K562 (cell line): ENCODE measurements around the gene ABR. TPM values are rescaled to one million over a fixed set of nuclear protein-coding genes. Genes with fewer than 3 reads are reported as not detected.

Source experiments
- ATAC-seq: fragments of 200-7000 bp; cut with Tn5 transposase; 3 replicates; pipeline ENCODE4 v1.9.1; 2020; ENCODE audit warnings: moderate library complexity
- BruUV-seq: library from RNA; stranded (reverse); fragments of 400-500 nt; replicated peaks from 2 replicates; lab custom pipeline; 2021; lab: Mats Ljungman, UMichigan
- CTCF ChIA-PET: fragments of 300-600 bp; formaldehyde crosslinking; extraction: SDS; loops from one replicate; lab custom pipeline; 2021; ENCODE audit warnings: low intra/inter-chr PET ratio; lab: Yijun Ruan, JAX
- POLR2A ChIA-PET: fragments of 300-600, 350-650 bp; sonication (Branson Sonifier 250); formaldehyde crosslinking; extraction: SDS; loops from one replicate; lab custom pipeline; 2021; ENCODE audit warnings: antibody characterized with exemption, inconsistent platforms; lab: Yijun Ruan, JAX
- DNase-seq, 4 experiments: peaks; one replicate each; pipeline versions ENCODE4 v3.0.0 to v3.0.0-alpha.2; 2011 to 2018; ENCODE audit warnings: low spot score in 3 of 4, mixed read lengths in 3 of 4; ENCODE audit errors: extremely low read depth in 1 of 4
- FAIRE-seq: peaks from 2 replicates; lab custom pipeline; 2011; peaks lifted over from hg19 to GRCh38; lab: Jason Lieb, UNC
- H2AFZ ChIP-seq: 2 replicates; pipeline ENCODE4 v1.6.0; 2011; ENCODE audit warnings: low read depth, low read length, control low read depth, inconsistent platforms
- H3K27ac ChIP-seq: fragments of 200-600 bp; 3 replicates; pipeline ENCODE4 v1.8.0; 2011; ENCODE audit warnings: low read depth, mild to moderate bottlenecking, control low read depth, inconsistent platforms, low read length, moderate library complexity, mixed read lengths; ENCODE audit errors: extremely low read depth
- H3K27me3 ChIP-seq, 2 experiments: fragments of 300-600 bp in 1 of 2; 2 replicates in 1 of 2; 3 replicates in 1 of 2; pipeline versions ENCODE4 v1.6.0 to v1.8.0; 2011; ENCODE audit warnings: inconsistent platforms in 2 of 2, low read length in 2 of 2, mild to moderate bottlenecking in 1 of 2, mixed read lengths in 1 of 2, moderate library complexity in 1 of 2; ENCODE audit not compliant: control insufficient read depth in 2 of 2, insufficient read depth in 2 of 2
- H3K36me3 ChIP-seq: fragments of 300-600 bp; 3 replicates; pipeline ENCODE4 v1.8.0; 2011; ENCODE audit warnings: mild to moderate bottlenecking, low read length, inconsistent platforms; ENCODE audit not compliant: control insufficient read depth, insufficient read depth
- H3K4me1 ChIP-seq, 2 experiments: fragments of 200-600 bp in 1 of 2; replicated peaks in 1 of 2; 2 replicates in 1 of 2; 3 replicates in 1 of 2; pipeline versions ENCODE4 v1.5.1 to v1.8.0; 2011; ENCODE audit warnings: inconsistent platforms in 2 of 2, low read length in 2 of 2, mild to moderate bottlenecking in 1 of 2, mixed read lengths in 1 of 2, moderate library complexity in 1 of 2; ENCODE audit not compliant: control insufficient read depth in 2 of 2, insufficient read depth in 2 of 2
- H3K4me2 ChIP-seq: 2 replicates; pipeline ENCODE4 v1.6.1; 2011; ENCODE audit warnings: low read length, control low read depth, inconsistent platforms, mixed read lengths; ENCODE audit not compliant: insufficient read depth
- H3K4me3 ChIP-seq: fragments of 200-600 bp; sonication (generic), shearing (Covaris generic); 2 replicates; pipeline ENCODE4 v1.5.1; 2016; ENCODE audit warnings: control low read depth, inconsistent platforms
- H3K79me2 ChIP-seq: fragments of 200-600 bp; 3 replicates; pipeline ENCODE4 v1.8.0; 2011; ENCODE audit warnings: low read length, inconsistent platforms; ENCODE audit not compliant: control insufficient read depth, insufficient read depth
- H3K9ac ChIP-seq, 2 experiments: 2 replicates each; pipeline versions ENCODE4 v1.6.0 to v1.6.1; 2011; ENCODE audit warnings: low read depth in 2 of 2, low read length in 2 of 2, control low read depth in 1 of 2, inconsistent platforms in 1 of 2, mild to moderate bottlenecking in 1 of 2, mixed read lengths in 1 of 2; ENCODE audit not compliant: insufficient read depth in 1 of 2
- H3K9me1 ChIP-seq: one replicate; pipeline ENCODE4 v1.6.0; 2011; ENCODE audit warnings: inconsistent platforms, mild to moderate bottlenecking, low read length, moderate library complexity; ENCODE audit not compliant: control insufficient read depth, insufficient read depth
- H3K9me3 ChIP-seq: replicated peaks from 2 replicates; pipeline ENCODE4 v1.5.1; 2011; ENCODE audit warnings: low read depth, low read length, inconsistent platforms; ENCODE audit not compliant: control insufficient read depth, insufficient read depth
- H4K20me1 ChIP-seq: replicated peaks from 2 replicates; pipeline ENCODE4 v1.6.1; 2011; ENCODE audit warnings: low read length, inconsistent platforms, mixed read lengths; ENCODE audit not compliant: control insufficient read depth, insufficient read depth
- DDX20 ChIP-seq: fragments of 450-650 bp; IDR thresholded peaks from 2 replicates; pipeline ENCODE4 v1.6.1; 2016; ENCODE audit warnings: missing genetic modification characterization, low read depth, mild to moderate bottlenecking, missing compliant biosample characterization, moderate library complexity
- GTF2E2 ChIP-seq: fragments of 200-800 bp; sonication (Bioruptor generic); IDR thresholded peaks from 2 replicates; pipeline ENCODE4 v1.6.1; 2016; ENCODE audit warnings: missing genetic modification characterization, missing compliant biosample characterization
- NONO ChIP-seq, 2 experiments: fragments of 200-400 bp in 1 of 2; fragments of 450-650 bp in 1 of 2; formaldehyde crosslinking in 1 of 2; IDR thresholded peaks; 2 replicates each; pipeline ENCODE4 v1.6.1; 2017; ENCODE audit warnings: low read depth in 2 of 2, mild to moderate bottlenecking in 2 of 2, moderate library complexity in 2 of 2, low read length in 1 of 2
- OTX1 ChIP-seq: fragments of 450-650 bp; formaldehyde crosslinking; IDR thresholded peaks from 2 replicates; pipeline ENCODE4 v1.4.0; 2022; ENCODE audit warnings: mild to moderate bottlenecking
- PHF8 ChIP-seq: fragments of 200-600 bp; sonication (generic); IDR thresholded peaks from 2 replicates; pipeline ENCODE4 v1.6.1; 2012; ENCODE audit warnings: mixed run types, mild to moderate bottlenecking, inconsistent platforms, low read length, moderate library complexity, borderline replicate concordance
- STAT5A ChIP-seq: IDR thresholded peaks from 2 replicates; pipeline ENCODE4 v1.6.1; 2012; ENCODE audit warnings: low read length, inconsistent platforms, borderline replicate concordance
- XRCC3 ChIP-seq: fragments of 450-650 bp; IDR thresholded peaks from 2 replicates; pipeline ENCODE4 v1.6.1; 2017; ENCODE audit warnings: mild to moderate bottlenecking, moderate library complexity
- ZNF263 ChIP-seq: sonication (generic); formaldehyde crosslinking; IDR thresholded peaks from 2 replicates; pipeline ENCODE4 v1.8.0; 2022; ENCODE audit warnings: mild to moderate bottlenecking, missing genetic modification reagents, borderline replicate concordance
- ZNF583 ChIP-seq: fragments of 250-450 bp; sonication (Bioruptor Pico); IDR thresholded peaks from 2 replicates; pipeline ENCODE4 v1.4.0; 2020
- WGBS: fragments of 100-300 bp; shearing (Covaris generic); methylation state at CpG from one replicate; pipeline ENCODE4 v1.1.6; 2016; ENCODE audit warnings: low coverage, mixed read lengths; ENCODE audit not compliant: insufficient coverage; ENCODE audit errors: missing lambda C conversion rate; 5-methylcytosine and 5-hydroxymethylcytosine counted together
- in situ Hi-C: fragments of 300-500 bp; cut with MboI; formaldehyde crosslinking; loops from 4 replicates; pipeline ENCODE4 v1.15.0; 2018; ENCODE audit warnings: inconsistent platforms, mixed read lengths
- intact Hi-C: fragments of 100-400 bp; cut with micrococcal nuclease; formaldehyde crosslinking; loops from 2 replicates; pipeline ENCODE4 v1.14.2; 2022
- polyA plus RNA-seq, 8 experiments: library from polyadenylated mRNA; depleted of rRNA in 4 of 8; stranded (reverse) in 5 of 8; unstranded in 3 of 8; fragments of >200 nt; fragmentation: Nextera tagmentation in 2 of 8; fragmentation: Illumina TruSeq in 1 of 8; extraction: Ambion mirVana in 2 of 8; extraction: Trizol in 1 of 8; gene quantifications; 2 replicates each; pipeline versions ENCODE4 v1.2.1 to v1.2.3, GENCODE V29; 2011 to 2014; ENCODE audit warnings: inconsistent platforms in 1 of 8, missing spikeins in 1 of 8
- total RNA-seq, 7 experiments: library from RNA; depleted of rRNA in 6 of 7; stranded (reverse); fragments of >200 nt in 6 of 7; fragmentation: Illumina TruSeq in 2 of 7; extraction: Trizol in 2 of 7; gene quantifications; 2 replicates each; pipeline versions ENCODE4 v1.2.1 to v1.2.3, GENCODE V29; 2011 to 2021; ENCODE audit warnings: low replicate concordance in 1 of 7

ABR gene
- total and polyA plus RNA-seq, 9 of the 15 experiments (the other 6 are each of a cell fraction or from before 2014, with no cell fraction given), result 0.07 to 1.6 (median 0.37) TPM; not detected in 1

DNA sequence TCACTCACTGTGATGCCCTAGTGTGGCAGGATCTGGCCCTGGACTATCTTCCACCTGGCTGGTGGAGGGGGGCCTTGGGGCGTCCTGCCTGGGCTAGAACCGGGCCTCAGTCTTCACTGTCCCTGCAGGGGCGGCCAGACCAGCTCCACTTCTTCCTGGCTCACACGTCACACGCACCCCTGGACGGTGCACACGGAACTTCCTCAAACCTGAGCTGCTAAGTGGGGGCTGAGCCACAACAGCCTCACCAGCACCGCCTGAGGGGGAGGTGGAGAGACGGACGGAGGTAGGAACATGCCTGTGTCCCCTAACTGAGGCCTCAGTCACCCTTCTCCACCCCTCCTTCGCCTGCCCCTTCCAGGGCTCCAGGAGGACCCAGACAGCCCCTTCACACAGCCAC lies 146.3 kb downstream of the ABR start:
- H3K4me3 ChIP-seq, result no peak overlapping the region
- no peaks in the 10 kb centered on the region for H3K36me3 ChIP-seq
- WGBS, result 0% methylated on average over 7 of the region's 11 CpGs
- H3K9ac ChIP-seq, result no peak overlapping the region
- no peaks in the 10 kb centered on the region for H3K79me2 ChIP-seq
- TF ChIP-seq XRCC3 (no peak), STAT5A (no peak), DDX20 (no peak), ZNF583 (CRISPR knock-in tag) (no peak), GTF2E2 (tag) (no peak), ZNF263 (no peak), OTX1 (CRISPR knock-in tag) (no peak), PHF8 (no peak), NONO (IDR thresholded peaks at IDR 0.05; ENCODE audit: low read depth in 2 of 2, low read length in 1 of 2) (no peak)
- ChIA-PET CTCF (no interaction called here), POLR2A (interaction anchor here (1.0 kb wide), 1 partner anchor 10 kb away, joined by 4 read pairs; no protein-coding TSS in a partner anchor)
- no peak for DNase-seq
- no TSS peak for BruUV-seq
- H3K27me3 ChIP-seq, result peaks cover 5 to 62% of the 10 kb centered on the region in 2 experiments; a peak in 4 of 5 replicates
- FAIRE-seq, result no peak
- no peak overlapping the region for H2AFZ ChIP-seq
- no peak overlapping the region for H3K4me2 ChIP-seq
- H3K4me1 ChIP-seq, result peaks cover 0 to 4% of the 10 kb centered on the region in 2 experiments; a peak in 2 of 5 replicates
- ATAC-seq, result no peak
- H4K20me1 ChIP-seq, result peaks cover 11% of the 10 kb centered on the region; the same call in 1 of the 2 replicates
- H3K9me3 ChIP-seq, result no peaks in the 10 kb centered on the region
- H3K9me1 ChIP-seq, result no peaks in the 10 kb centered on the region
- in situ Hi-C loops, result no loop called here
- intact Hi-C loops, result no loop called here
- no peak overlapping the region for H3K27ac ChIP-seq
